Fibroblast of mammary gland (primary cell): ENCODE measurements around the gene HOMER3.

Source experiments
- DNase-seq: peaks from one replicate; pipeline ENCODE4 v3.0.0-alpha.2; 2010; ENCODE audit warnings: low read depth
- H3K4me3 ChIP-seq: 2 replicates; pipeline ENCODE4 v1.5.1; 2011; ENCODE audit warnings: low read depth, mild to moderate bottlenecking, low read length, moderate library complexity; ENCODE audit not compliant: control insufficient read depth
- CTCF ChIP-seq: conservative IDR thresholded peaks from 2 replicates; pipeline ENCODE4 v1.5.1; 2011; ENCODE audit warnings: low read depth, low read length, inconsistent platforms; ENCODE audit not compliant: control insufficient read depth, insufficient read depth

HOMER3 gene

GRCh38 chr19:18939922-18940768 lies 872 bp downstream of the HOMER3 start:
- no peak for TF ChIP-seq CTCF
- peak; percentile 45 for DNase-seq
- H3K4me3 ChIP-seq, result peak overlapping the region; percentile 68

DNA sequence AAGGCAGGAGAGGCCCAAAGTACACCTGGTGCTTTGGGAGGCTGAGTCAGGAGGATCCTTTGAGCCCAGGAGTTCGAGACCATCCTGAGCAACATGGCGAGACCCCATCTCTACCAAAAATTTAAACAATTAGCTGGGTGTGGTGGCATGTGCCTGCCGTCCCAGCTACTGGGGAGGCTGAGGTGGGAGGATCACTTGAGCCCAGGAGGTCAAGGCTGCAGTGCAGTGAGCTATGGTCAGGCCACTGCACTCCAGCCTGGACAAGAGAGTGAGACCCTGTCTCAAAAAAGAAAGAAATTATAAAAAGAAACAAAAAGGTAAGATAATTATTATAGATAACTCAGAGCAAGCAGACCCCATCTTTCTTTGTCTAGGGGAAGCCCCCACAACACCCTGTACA lies 1.9 kb downstream of the HOMER3 start:
- H3K4me3 ChIP-seq, result no peak overlapping the region
- TF ChIP-seq CTCF, result no peak
- no peak for DNase-seq

DNA sequence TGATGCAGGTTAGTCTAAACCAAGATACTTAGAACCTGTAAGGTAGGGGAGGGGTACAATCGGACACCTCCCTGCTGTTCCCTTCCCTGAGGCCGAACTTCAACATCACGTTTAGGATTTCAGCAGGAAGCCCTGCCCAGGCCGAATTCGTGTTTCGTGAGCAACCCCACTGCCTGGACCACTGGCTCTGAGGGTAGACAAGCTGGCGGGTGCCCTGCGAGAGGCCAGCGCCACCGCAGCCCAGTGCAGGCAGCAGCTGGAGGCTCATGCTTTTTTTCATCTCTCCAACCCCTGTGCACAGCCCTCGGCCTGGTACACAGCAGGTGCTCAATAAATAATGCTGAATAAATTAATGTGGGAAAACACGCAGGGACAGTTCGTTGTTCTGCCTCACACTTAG lies 7.7 kb downstream of the HOMER3 start:
- TF ChIP-seq CTCF, result no peak
- H3K4me3 ChIP-seq, result no peak overlapping the region
- no peak for DNase-seq

DNA sequence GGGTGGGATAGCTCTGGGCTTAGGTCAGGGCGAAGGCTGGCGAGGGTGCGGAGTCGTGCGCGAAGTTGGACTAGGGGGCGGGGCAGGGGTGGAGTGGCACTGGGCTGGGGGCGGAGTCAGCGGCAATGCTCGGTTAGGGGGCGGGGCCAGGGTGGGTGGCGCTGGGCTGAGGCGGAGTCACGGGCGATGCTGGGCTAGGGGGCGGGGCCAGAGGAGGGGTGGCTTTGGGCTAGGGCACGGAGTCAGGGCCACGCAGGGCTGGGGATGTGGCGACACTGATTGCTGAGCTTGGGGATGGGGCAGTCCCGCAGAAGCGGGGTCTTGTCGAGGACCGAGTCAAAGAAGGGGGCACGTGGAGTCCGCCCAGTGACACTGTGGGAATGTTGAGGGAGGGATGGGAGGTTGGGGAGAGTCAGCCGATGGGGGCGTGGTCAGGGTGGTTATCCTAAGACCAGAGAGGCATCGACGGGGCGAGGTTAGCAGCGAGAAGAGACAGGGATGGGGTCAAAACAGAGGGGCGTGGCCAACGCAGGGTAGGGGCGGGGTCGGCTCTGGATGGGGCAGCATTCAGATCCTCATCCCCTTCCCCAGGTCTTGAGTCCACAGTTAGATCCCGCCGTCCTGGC lies 8.7 kb downstream of the HOMER3 start:
- no peak for TF ChIP-seq CTCF
- no peak overlapping the region for H3K4me3 ChIP-seq
- DNase-seq, result peak; percentile 52

GRCh38 chr19:18931316-18932162 lies 9.5 kb downstream of the HOMER3 start:
- no peak overlapping the region for H3K4me3 ChIP-seq
- DNase-seq, result no peak
- TF ChIP-seq CTCF, result no peak

DNA sequence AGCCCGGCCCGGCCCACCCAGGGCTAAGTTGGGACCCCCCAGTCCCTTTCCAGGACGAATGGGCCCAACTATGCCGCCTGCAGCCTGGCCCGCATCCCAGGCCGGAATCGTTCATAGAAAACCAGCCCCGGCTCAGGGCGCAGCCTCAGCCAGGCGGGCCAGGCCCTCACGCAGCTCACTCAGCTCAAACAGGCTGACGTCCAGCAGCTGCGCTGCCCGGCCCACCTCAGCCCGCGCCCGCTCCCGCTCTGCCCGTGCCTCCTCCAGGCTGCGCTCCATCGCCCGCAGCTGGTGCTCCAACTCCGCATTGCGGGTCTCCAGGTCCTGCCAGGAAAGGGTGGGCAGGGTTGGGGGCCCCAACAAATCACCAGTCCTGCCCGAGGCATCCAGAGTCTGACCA lies 11.7 kb downstream of the HOMER3 start:
- TF ChIP-seq CTCF, result no peak
- H3K4me3 ChIP-seq, result no peak overlapping the region
- no peak for DNase-seq
